CD14-positive monocyte (primary cell): ENCODE results near the gene CMTM8. TPM values are rescaled to one million over a fixed set of nuclear protein-coding genes. Genes with fewer than 3 reads are reported as not detected.
A peak's percentile ranks its signal among the peaks of the same experiment; 100 is the strongest.

ENCODE experiments used
- DNase-seq, 3 donors: peaks; one replicate each; pipeline ENCODE4 v3.0.0-alpha.2; 2011 to 2022
- H2AFZ ChIP-seq: 2 replicates; pipeline ENCODE4 v1.6.0; 2012; ENCODE audit warnings: mild to moderate bottlenecking, low read depth, low read length, inconsistent platforms; ENCODE audit not compliant: insufficient read depth, poor library complexity, severe bottlenecking
- H3K27ac ChIP-seq, 2 donors: 1 replicate in 1 of 2; 2 replicates in 1 of 2; pipeline ENCODE4 v1.5.1; 2012 to 2013; ENCODE audit warnings: low read length in 2 of 2, control low read depth in 1 of 2, inconsistent platforms in 1 of 2, low read depth in 1 of 2, mild to moderate bottlenecking in 1 of 2
- H3K27me3 ChIP-seq, 2 donors: one replicate each; pipeline versions ENCODE4 v1.6.0 to v1.6.1; 2011 to 2013; ENCODE audit warnings: low read length in 2 of 2; ENCODE audit not compliant: control insufficient read depth in 2 of 2, insufficient read depth in 2 of 2
- H3K36me3 ChIP-seq, 2 donors: replicated peaks in 1 of 2; 1 replicate in 1 of 2; 2 replicates in 1 of 2; pipeline versions ENCODE4 v1.5.1 to v1.6.1; 2012 to 2013; ENCODE audit warnings: low read length in 2 of 2, control low read depth in 1 of 2, inconsistent platforms in 1 of 2, mild to moderate bottlenecking in 1 of 2; ENCODE audit not compliant: insufficient read depth in 2 of 2, control insufficient read depth in 1 of 2
- H3K4me1 ChIP-seq, 2 donors: 1 replicate in 1 of 2; 2 replicates in 1 of 2; pipeline versions ENCODE4 v1.5.1 to v1.6.1; 2012 to 2013; ENCODE audit warnings: low read length in 2 of 2, control low read depth in 1 of 2, inconsistent platforms in 1 of 2, mild to moderate bottlenecking in 1 of 2, moderate library complexity in 1 of 2; ENCODE audit not compliant: insufficient read depth in 2 of 2, control insufficient read depth in 1 of 2
- H3K4me2 ChIP-seq: replicated peaks from 2 replicates; pipeline ENCODE3; 2012; ENCODE audit warnings: low read length, moderate library complexity, mild to moderate bottlenecking; ENCODE audit not compliant: poor library complexity, severe bottlenecking; ENCODE audit errors: extremely low read depth
- H3K4me3 ChIP-seq, 3 experiments: fragments of 200-600 bp in 1 of 3; sonication (generic) in 1 of 3; replicated peaks in 1 of 3; 1 replicate in 2 of 3; 2 replicates in 1 of 3; pipeline ENCODE4 v1.5.1; 2011 to 2013; ENCODE audit warnings: low read length in 3 of 3, mild to moderate bottlenecking in 3 of 3, control low read depth in 2 of 3, low read depth in 2 of 3, inconsistent platforms in 1 of 3, moderate library complexity in 1 of 3
- H3K79me2 ChIP-seq: 2 replicates; pipeline ENCODE4 v1.6.0; 2012; ENCODE audit warnings: mild to moderate bottlenecking, control low read depth, inconsistent platforms, low read length, moderate library complexity; ENCODE audit not compliant: insufficient read depth
- H3K9ac ChIP-seq: 2 replicates; pipeline ENCODE4 v1.6.0; 2017; ENCODE audit warnings: low read length, mild to moderate bottlenecking; ENCODE audit not compliant: insufficient read depth, poor library complexity, severe bottlenecking
- H3K9me3 ChIP-seq, 2 donors: replicated peaks in 1 of 2; 1 replicate in 1 of 2; 2 replicates in 1 of 2; pipeline versions ENCODE4 v1.5.1 to v1.6.1; 2012 to 2013; ENCODE audit warnings: low read length in 2 of 2, control low read depth in 1 of 2; ENCODE audit not compliant: control insufficient read depth in 1 of 2, insufficient read depth in 1 of 2
- H4K20me1 ChIP-seq: 2 replicates; pipeline ENCODE4 v1.6.0; 2012; ENCODE audit warnings: mild to moderate bottlenecking, low read length, control low read depth, moderate library complexity; ENCODE audit not compliant: insufficient read depth
- H3K27ac Mint-ChIP-seq, 7 donors: one replicate each; pipeline ENCODE4 v1.8.0; 2020; ENCODE audit warnings: mild to moderate bottlenecking in 7 of 7, mixed read lengths in 7 of 7, moderate library complexity in 6 of 7, inconsistent platforms in 2 of 7
- H3K27me3 Mint-ChIP-seq, 3 donors: one replicate each; pipeline ENCODE4 v1.8.0; 2021 to 2022; ENCODE audit warnings: low read depth in 3 of 3, mild to moderate bottlenecking in 3 of 3, mixed read lengths in 3 of 3, moderate library complexity in 3 of 3, inconsistent platforms in 1 of 3
- H3K36me3 Mint-ChIP-seq, 2 donors: one replicate each; pipeline ENCODE4 v1.8.0; 2020; ENCODE audit warnings: mixed read lengths in 2 of 2, inconsistent platforms in 1 of 2, mild to moderate bottlenecking in 1 of 2
- H3K4me1 Mint-ChIP-seq: one replicate; pipeline ENCODE4 v1.8.0; 2020; ENCODE audit warnings: mild to moderate bottlenecking, mixed read lengths
- H3K4me3 Mint-ChIP-seq, 2 donors: one replicate each; pipeline ENCODE4 v1.8.0; 2020; ENCODE audit warnings: mild to moderate bottlenecking in 2 of 2, mixed read lengths in 2 of 2, moderate library complexity in 1 of 2
- H3K9me3 Mint-ChIP-seq, 7 donors: one replicate each; pipeline ENCODE4 v1.8.0; 2020 to 2022; ENCODE audit warnings: mixed read lengths in 7 of 7, mild to moderate bottlenecking in 6 of 7, moderate library complexity in 6 of 7, inconsistent platforms in 2 of 7
- CTCF ChIP-seq: fragments of 200-600 bp; IDR thresholded peaks from one replicate; pipeline ENCODE4 v1.8.0; 2022; ENCODE audit warnings: antibody characterized with exemption, mild to moderate bottlenecking
- WGBS: methylation state at CpG from one replicate; pipeline ENCODE4 v1.1.5; 2013; ENCODE audit warnings: missing lambda C conversion rate; ENCODE audit not compliant: insufficient coverage; 5-methylcytosine and 5-hydroxymethylcytosine counted together
- intact Hi-C, 2 donors: fragments of 100-400 bp; cut with micrococcal nuclease; formaldehyde crosslinking; loops; one replicate each; pipeline versions ENCODE4 v1.15.0 to v1.15.1; 2023
- polyA plus RNA-seq, 3 donors: library from polyadenylated mRNA; depleted of rRNA in 1 of 3; unstranded in 2 of 3; stranded (reverse) in 1 of 3; fragments of 300-500 nt in 2 of 3; fragments of >200 nt in 1 of 3; fragmentation: Illumina TruSeq in 2 of 3; gene quantifications; 1 replicate in 2 of 3; 2 replicates in 1 of 3; pipeline ENCODE4 v1.2.3, GENCODE V29; 2012 to 2021

CMTM8 gene
- polyA plus RNA-seq, 3 donors: 0.46 to 2.5 (median 0.94) TPM

- H3K27ac Mint-ChIP-seq: peak overlapping the region in 1 of 7 donors; percentile 35
- Histone ChIP-seq H3K4me1 (peaks cover 4 to 6% of the 10 kb centered on the region in 2 donors), H3K36me3 (no peaks in the 10 kb centered on the region), H2AFZ (no peak overlapping the region), H3K27me3 (no peaks in the 10 kb centered on the region), H3K9ac (no peak overlapping the region), H4K20me1 (no peaks in the 10 kb centered on the region), H3K4me2 (no peak overlapping the region), H3K79me2 (no peaks in the 10 kb centered on the region), H3K9me3 (no peaks in the 10 kb centered on the region), H3K27ac (no peak overlapping the region), H3K4me3 (no peak overlapping the region)
- 86% methylated on average over 4 of the region's 10 CpGs for WGBS
- no peaks in the 10 kb centered on the region for H3K36me3 Mint-ChIP-seq
- H3K9me3 Mint-ChIP-seq: no peaks in the 10 kb centered on the region
- TF ChIP-seq CTCF: no peak
- H3K4me1 Mint-ChIP-seq: peaks cover 13% of the 10 kb centered on the region
- DNase-seq: no peak
- H3K4me3 Mint-ChIP-seq: no peak overlapping the region
- intact Hi-C loops: no loop called here
- H3K27me3 Mint-ChIP-seq: peaks cover 0 to 5% (median 1%) of the 10 kb centered on the region in 3 donors
Measured at GRCh38 chr3:32200992-32201758, 37.3 kb upstream of the CMTM8 start.

GRCh38 chr3:32202496-32202895 lies 36.0 kb upstream of the CMTM8 start:
- no peak overlapping the region for H3K4me2 ChIP-seq
- no peak overlapping the region for H2AFZ ChIP-seq
- no peak overlapping the region for H3K9ac ChIP-seq
- peaks cover 0 to 5% (median 1%) of the 10 kb centered on the region in 3 donors for H3K27me3 Mint-ChIP-seq
- intact Hi-C loops: no loop called here
- peaks cover 13% of the 10 kb centered on the region for H3K4me1 Mint-ChIP-seq
- H3K4me3 Mint-ChIP-seq: no peak overlapping the region
- H3K27me3 ChIP-seq: no peaks in the 10 kb centered on the region
- H3K36me3 Mint-ChIP-seq: no peaks in the 10 kb centered on the region
- no peak overlapping the region for H3K27ac Mint-ChIP-seq
- H3K79me2 ChIP-seq: no peaks in the 10 kb centered on the region
- no peaks in the 10 kb centered on the region for H3K36me3 ChIP-seq
- peaks cover 4 to 6% of the 10 kb centered on the region in 2 donors for H3K4me1 ChIP-seq
- no peak overlapping the region for H3K27ac ChIP-seq
- H3K9me3 ChIP-seq: no peaks in the 10 kb centered on the region
- no CpG with 5 or more reads among the region's 1 CpG for WGBS
- no peaks in the 10 kb centered on the region for H4K20me1 ChIP-seq
- no peak for TF ChIP-seq CTCF
- no peak for DNase-seq
- no peaks in the 10 kb centered on the region for H3K9me3 Mint-ChIP-seq
- H3K4me3 ChIP-seq: no peak overlapping the region
